GM19438 (cell line): ENCODE measurements around the gene PLIN4.
"Not testable (repeated sequence)": the region's sequence is repeated elsewhere in the genome, so short reads cannot be mapped to it uniquely, and the experiment has no call there.

Experiments
- ATAC-seq: cut with Tn5 transposase; IDR thresholded peaks from one replicate; pipeline ENCODE4 v1.9.1; 2021; ENCODE audit warnings: low read depth; ENCODE audit not compliant: unreplicated experiment

Gene PLIN4

GRCh38 chr19:4547303-4548237 lies 29.3 kb upstream of the PLIN4 start:
- no peak for ATAC-seq

GRCh38 chr19:4543842-4544647 lies 25.8 kb upstream of the PLIN4 start:
- no peak for ATAC-seq

GRCh38 chr19:4542896-4543841 lies 24.9 kb upstream of the PLIN4 start:
- no peak for ATAC-seq

- ATAC-seq = not testable (repeated sequence)
Observed at GRCh38 chr19:4541806-4542145, 23.5 kb upstream of the PLIN4 start.

- ATAC-seq = no peak
Observed at GRCh38 chr19:4541114-4541805, 23.0 kb upstream of the PLIN4 start.

GRCh38 chr19:4539693-4540581 lies 21.7 kb upstream of the PLIN4 start, which contains the start of gene LRG1:
LRG1 (minus strand) TSS chr19:4540036; CDS start chr19:4540013, 23 bp downstream.
- ATAC-seq = peak; percentile 60

- no peak for ATAC-seq
Observed at GRCh38 chr19:4539169-4539692, 20.9 kb upstream of the PLIN4 start.

GRCh38 chr19:4538601-4538954 lies 20.3 kb upstream of the PLIN4 start:
- ATAC-seq = no peak

- ATAC-seq = no peak
Observed at GRCh38 chr19:4537953-4538600, 19.8 kb upstream of the PLIN4 start.

GRCh38 chr19:4536798-4537197 lies 18.5 kb upstream of the PLIN4 start:
- no peak for ATAC-seq

- no peak for ATAC-seq
Observed at GRCh38 chr19:4534836-4535658, 16.8 kb upstream of the PLIN4 start, which contains the start of gene PLIN5. PLIN5 (minus strand) TSS chr19:4535224; CDS start chr19:4534074, 1,150 bp downstream.

GRCh38 chr19:4533835-4534424 lies 15.6 kb upstream of the PLIN4 start:
- ATAC-seq = no peak

GRCh38 chr19:4533334-4533733 lies 15.0 kb upstream of the PLIN4 start:
- ATAC-seq = no peak

GRCh38 chr19:4531562-4532165 lies 13.4 kb upstream of the PLIN4 start:
- no peak for ATAC-seq

GRCh38 chr19:4529924-4530522 lies 11.7 kb upstream of the PLIN4 start:
- ATAC-seq = no peak

GRCh38 chr19:4528843-4529242 lies 10.6 kb upstream of the PLIN4 start:
- no peak for ATAC-seq
